ENCODE data around the gene PHF2. TPM values are rescaled to one million over a fixed set of nuclear protein-coding genes. Genes with fewer than 3 reads are reported as not detected.
"Not testable (repeated sequence)": the region's sequence is repeated elsewhere in the genome, so short reads cannot be mapped to it uniquely, and the experiment has no call there.

The PHF2 gene
- polyA plus RNA-seq, 3 donors = 34.8 to 43.0 (median 40.4) TPM

DNA sequence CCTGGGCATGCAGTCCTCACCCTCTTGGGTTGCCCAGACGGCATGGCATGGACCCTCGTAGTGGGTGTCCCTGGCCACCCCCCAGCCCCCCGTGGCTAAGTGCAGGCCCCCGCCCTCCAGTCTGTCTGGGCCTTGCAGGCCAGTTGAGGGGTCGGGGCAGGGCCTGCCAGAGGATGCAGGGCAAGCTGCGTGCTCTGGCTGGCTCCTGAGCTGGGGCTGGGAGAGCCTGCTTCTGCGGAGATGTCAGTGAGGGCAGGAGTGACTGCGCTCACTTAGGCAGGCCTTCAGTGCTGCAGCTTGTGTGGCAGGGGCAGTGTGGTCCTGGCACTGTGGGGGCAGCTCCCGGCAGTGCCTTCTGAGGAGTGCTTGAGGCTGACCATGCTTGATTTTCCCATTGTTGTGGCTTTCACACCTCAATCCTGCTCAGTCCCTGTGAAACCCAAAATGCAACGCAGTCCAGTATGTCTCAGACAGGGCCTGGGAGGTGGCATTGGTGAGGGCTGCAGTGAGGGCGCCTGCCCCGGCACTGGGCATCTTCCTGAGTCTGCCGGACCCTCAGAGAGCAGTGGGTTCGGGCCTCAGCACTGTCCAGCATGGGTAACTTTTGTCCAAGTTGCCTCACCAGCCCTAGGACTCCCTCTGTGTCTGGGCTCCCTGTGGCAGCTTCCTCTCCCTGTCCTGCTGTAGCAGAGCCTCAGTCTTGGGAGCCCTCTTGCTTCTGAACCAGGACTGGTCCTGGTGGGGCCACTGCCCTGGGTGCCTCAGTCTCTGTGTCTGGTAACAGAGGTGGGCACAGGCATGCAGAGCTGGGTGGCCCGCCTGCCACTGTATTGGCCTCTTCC is 93.0 kb downstream of the PHF2 start:
- DNase-seq (ENCODE audit: extremely low read depth in 1 of 11, low read depth in 9 of 11, low spot score in 4 of 11) = no peak

DNA sequence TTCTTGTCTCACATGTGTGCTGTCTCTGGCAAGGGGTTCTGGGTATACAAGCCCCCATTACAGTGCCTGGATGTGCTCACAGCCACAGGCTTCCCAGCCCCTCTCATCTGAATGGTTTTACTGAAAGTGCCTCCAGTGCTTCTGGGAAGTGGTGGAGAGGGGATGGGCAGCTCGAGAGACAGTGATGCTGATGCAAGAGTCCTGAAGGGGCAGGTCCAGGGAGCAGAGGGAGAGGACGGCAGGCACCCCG is 93.5 kb downstream of the PHF2 start:
- no peak for DNase-seq (ENCODE audit: extremely low read depth in 1 of 11, low read depth in 9 of 11, low spot score in 4 of 11)

DNA sequence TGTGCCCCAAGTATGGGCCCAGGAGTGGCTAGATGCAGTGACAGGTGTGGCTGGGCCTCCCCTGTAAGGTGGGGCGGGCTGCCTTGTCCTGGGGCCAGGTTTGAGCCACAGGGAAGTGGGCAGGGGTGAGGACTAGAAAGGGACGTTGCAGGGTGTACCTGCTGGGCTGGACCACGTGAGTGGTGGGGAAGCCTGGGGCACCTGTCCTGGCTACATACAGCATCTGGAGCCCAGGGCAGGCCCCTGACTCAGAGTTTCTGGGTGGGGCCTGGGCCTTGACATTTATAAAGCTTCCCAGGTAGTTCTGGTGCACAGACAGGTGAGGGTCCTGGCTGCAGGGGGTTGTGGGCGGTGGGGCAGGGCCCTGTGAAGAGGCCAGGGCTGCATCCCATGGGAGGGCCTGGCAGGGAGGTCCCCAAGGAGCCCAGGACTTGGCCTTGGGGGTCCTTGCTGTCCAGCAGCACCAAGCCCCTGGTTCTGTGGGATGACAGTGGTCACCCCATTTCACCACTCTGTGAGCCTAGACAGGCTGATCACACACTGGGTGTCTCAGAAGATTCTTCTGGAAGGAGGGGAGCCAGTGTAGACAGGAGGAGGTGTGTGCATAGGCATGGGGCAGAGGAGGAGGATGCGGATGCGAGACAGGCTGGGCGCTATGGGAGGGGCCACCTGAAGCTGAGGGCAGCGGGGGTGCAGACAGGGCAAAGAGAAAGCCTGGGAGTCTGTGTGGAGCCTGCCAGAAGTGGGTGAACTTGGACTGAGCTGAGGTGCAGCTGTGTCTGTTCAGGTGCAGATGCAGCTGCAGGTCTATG is 94.0 kb downstream of the PHF2 start:
- DNase-seq (ENCODE audit: extremely low read depth in 1 of 11, low read depth in 9 of 11, low spot score in 4 of 11) = no peak

DNA sequence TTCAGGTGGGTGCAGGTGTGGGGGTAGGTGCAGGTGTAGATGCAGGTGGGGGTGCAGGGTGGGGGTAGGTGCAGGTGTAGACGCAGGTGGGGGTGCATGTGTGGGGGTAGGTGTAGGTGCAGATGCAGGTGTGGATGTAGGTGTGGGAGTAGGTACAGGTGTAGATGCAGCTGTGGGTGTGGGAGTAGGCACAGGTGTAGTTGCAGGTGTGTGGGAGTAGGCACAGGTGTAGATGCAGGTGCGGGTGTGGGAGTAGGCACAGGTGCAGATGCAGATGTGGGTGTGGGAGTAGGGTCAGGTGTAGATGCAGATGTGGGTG is 94.6 kb downstream of the PHF2 start:
- DNase-seq (ENCODE audit: extremely low read depth in 1 of 11, low read depth in 9 of 11, low spot score in 4 of 11) = no peak

DNA sequence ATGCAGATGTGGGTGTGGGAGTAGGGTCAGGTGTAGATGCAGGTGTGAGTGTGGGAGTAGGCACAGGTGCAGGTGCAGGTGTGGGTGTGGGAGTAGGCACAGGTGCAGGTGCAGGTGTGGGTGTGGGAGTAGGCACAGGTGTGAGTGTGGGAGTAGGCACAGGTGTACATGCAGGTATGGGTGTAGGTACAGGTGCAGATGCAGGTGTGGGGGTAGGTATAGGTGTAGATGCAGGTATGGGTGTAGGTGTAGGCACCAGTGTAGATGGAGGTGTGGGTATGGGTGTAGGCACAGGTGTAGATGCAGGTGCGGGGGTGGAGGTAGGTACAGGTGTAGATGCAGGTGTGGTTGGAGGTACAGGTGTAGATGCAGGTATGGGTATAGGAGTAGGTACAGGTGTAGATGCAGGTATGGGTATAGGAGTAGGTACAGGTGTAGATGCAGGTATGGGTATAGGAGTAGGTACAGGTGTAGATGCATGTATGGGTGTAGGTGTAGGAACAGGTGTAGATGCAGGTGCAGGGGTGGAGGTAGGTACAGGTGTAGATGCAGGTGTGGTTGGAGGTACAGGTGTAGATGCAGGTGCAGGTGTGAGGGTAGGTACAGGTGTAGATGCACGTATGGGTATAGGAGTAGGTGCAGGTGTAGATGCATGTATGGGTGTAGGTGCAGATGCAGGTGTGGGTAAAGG is 96.1 kb downstream of the PHF2 start:
- DNase-seq (ENCODE audit: extremely low read depth in 1 of 11, low read depth in 9 of 11, low spot score in 4 of 11) = not testable (repeated sequence)

DNA sequence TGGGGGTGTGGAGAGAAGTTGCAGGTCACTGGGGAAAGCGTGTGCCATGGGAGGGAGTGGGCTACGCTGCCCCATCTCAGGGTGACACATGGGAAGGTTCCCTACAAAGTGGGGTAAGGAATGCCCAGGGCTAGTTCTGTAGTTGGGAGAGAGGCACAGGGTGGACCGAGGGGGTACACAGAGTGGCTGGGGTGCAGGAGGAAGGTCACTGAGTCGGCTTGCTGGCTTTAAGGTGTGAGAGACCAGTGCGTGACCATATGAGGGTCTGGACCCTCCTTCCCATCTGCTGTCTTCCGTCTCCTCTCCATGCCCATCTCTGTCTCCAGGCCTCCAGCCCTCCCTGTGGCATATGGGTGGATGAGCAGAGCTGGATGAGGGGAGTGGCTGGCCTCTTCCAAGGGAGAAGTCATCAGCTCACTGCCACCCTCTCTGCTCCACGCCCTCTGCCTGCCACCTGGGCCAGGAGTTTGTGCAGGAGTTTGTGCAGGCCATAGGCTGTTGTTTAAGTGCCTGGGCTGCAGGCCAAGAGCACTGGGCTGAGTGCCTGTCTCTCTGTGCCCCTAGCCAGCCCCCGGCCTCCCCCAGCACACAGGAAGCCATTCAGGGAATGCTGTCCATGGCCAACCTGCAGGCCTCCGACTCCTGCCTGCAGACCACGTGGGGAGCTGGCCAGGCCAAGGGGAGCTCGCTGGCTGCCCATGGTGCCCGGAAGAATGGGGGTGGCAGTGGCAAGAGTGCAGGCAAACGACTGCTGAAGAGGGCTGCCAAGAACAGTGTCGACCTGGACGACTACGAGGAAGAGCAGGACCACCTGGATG is 96.8 kb downstream of the PHF2 start:
- DNase-seq (ENCODE audit: extremely low read depth in 1 of 11, low read depth in 9 of 11, low spot score in 4 of 11) = no peak

DNA sequence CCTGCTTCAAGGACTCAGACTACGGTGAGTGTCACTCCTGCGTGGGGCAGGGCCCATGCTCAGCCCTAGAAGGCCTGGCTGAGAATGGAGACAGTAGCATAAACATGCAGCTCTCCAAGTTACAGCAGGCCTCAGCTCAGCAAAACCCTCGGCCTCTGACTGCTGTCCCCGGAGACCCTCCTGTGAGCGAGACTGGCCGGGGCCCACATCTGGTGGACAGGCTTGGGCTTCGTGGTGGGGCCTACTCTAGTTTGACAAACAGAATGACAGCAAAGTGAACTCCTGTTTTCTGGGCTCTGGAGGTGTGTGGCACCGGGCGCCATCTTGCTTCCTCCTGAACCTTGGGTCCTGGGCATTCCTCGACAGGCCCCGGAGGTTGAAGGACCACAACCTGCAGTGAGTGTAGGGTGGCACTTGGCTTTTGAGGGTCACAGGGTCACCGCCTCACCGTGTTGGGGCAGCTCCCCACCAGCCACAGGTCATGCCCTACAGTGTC is 97.5 kb downstream of the PHF2 start:
- DNase-seq (ENCODE audit: extremely low read depth in 1 of 11, low read depth in 9 of 11, low spot score in 4 of 11) = no peak

DNA sequence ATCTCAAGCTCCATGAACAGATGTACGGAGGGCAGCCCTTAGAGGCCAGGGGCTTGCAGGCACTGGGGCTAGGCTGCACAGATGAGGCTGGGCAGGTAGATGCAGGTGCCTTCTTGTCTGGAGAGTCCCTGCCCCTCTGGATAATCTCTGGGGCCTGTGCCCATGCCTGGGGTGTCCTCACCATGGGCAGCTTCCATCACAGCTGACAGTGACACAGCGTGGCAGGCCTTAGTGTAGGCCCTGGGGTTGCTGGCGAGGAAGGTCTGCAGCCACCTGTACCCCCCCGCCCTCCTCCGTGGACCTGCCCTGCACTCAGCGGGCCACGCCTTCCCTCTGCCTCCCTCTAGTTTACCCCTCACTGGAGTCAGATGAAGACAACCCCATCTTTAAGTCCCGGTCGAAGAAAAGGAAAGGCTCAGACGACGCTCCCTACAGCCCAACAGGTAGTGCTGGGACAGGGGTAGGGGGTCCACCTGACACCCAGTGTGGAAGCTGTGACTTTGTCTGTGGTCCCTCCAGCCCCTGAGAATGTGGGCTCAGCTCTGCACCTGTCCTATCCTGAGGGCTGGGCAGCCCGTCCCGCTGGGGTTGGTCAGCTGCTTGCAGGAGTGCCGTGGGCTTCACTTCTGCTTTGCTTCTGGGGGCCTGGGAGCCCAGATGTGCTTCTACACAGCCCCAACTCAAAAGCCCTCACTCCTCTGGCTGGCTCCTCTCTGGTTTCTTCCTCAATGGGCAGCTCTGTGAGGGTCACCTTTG is 98.4 kb downstream of the PHF2 start:
- no peak for DNase-seq (ENCODE audit: extremely low read depth in 1 of 11, low read depth in 9 of 11, low spot score in 4 of 11)

DNA sequence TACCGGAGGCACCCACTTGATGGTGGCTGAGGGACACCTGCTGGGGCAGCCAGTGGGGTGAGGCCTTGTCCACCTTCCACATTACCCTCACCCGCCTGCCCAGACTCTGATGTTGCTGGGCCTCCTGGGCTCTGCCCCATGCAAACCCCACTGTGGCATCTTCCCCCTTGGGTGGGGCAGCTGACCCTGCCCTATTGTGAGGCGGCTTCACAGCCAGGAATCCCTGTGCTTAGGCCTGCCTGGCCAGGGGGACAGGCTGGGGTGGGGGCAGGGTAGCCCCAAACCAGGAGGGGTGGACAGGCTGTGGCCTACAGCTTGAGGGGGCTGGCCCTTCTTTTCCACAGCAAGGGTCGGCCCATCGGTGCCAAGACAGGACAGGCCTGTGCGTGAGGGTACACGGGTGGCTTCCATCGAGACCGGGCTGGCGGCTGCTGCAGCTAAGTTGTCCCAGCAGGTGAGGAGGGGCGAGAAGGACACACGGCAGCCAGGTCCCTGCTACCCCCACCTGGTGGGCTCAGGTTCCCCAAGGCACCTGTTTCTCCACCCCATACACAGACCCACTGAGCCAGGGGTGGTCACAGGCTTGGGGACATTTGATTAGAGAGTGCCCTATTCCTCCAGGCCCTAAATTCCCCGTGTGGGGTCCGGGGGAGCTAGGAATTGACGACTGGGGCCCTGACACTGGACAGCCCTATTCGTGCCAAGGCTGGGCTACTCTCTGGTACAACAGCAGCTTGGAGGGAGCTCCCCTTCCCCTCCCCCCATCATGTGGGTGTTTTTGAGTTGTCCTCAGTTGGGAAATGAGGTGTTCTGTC is 99.2 kb downstream of the PHF2 start:
- DNase-seq (ENCODE audit: extremely low read depth in 1 of 11, low read depth in 9 of 11, low spot score in 4 of 11) = no peak

DNA sequence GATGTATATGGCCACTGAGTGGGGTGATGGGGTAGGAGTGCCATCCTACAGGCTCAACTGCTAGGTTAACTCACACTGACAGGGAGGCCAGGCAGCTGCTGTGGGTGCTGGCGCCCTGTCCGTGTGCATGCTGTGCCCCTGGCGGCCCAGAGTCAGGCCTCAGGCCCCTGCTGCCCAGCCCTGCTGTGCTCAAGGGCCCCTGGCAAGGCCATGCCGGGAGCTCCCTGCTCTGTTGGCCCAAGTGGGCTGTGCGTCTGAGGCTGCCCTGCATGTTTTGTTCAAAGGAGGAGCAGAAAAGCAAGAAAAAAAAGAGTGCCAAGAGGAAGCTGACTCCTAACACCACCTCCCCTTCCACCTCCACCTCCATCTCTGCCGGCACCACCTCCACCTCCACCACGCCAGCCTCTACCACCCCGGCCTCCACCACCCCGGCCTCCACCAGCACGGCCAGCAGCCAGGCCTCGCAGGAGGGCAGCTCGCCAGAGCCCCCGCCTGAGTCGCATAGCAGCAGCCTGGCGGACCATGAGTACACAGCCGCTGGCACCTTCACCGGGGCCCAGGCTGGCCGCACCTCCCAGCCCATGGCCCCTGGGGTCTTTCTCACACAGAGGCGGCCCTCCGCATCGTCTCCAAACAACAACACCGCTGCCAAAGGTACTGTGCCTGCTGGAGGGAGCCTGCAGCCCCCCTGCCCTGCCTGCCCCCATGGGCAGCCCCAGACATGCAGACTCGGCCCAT is 100.1 kb downstream of the PHF2 start:
- DNase-seq (ENCODE audit: extremely low read depth in 1 of 11, low read depth in 9 of 11, low spot score in 4 of 11) = no peak

DNA sequence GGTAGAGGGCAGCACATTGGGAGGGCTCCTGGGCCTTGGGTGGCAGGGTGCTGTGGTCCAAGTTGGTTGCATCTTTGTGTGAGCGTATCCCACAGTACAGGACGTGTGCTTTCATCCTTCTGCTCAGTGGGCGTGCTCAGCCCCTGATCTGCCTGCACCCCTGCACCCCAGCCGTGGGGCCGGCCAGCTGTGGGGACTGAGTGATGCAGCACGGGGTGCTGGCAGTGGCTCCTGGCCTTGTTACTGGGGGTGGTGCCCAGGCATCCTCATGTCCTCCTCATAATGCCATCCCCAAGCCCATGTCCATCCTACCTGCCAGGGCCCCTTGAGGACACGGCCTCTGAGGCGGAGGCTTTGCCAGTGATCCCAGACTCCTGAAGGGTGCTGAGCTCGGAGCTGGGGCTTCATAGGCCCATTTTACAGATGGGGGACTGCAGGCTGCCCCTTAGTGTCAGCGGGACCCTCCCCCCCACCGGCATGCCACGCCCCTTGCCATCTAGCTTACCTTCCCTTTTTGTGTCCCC is 100.7 kb downstream of the PHF2 start:
- DNase-seq (ENCODE audit: extremely low read depth in 1 of 11, low read depth in 9 of 11, low spot score in 4 of 11) = no peak

DNA sequence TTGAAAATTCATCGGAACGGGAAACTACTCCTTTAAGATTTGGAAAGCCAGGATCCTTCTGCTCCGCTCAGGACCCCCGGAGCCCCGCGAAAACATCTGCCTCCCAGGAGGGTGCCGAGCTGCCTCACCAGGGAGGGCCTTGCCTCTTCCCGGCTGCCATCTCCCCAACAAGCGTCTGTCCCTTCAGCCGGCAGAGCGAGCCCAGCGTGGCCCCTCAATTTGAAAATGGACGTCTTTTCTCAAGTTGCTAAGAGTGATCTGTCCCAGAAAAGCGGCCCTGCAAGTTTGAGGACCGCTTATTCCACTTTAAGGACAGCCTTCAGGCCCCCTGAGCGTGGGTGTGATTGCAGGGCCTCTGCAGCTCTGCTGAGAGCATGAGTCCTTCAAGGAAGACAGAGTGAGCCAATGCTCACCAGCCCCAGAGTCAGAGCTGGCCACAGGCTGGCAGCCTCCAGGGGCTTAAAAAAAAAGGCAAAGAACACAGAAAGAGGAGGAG is 101.3 kb downstream of the PHF2 start:
- DNase-seq (ENCODE audit: extremely low read depth in 1 of 11, low read depth in 9 of 11, low spot score in 4 of 11) = no peak

DNA sequence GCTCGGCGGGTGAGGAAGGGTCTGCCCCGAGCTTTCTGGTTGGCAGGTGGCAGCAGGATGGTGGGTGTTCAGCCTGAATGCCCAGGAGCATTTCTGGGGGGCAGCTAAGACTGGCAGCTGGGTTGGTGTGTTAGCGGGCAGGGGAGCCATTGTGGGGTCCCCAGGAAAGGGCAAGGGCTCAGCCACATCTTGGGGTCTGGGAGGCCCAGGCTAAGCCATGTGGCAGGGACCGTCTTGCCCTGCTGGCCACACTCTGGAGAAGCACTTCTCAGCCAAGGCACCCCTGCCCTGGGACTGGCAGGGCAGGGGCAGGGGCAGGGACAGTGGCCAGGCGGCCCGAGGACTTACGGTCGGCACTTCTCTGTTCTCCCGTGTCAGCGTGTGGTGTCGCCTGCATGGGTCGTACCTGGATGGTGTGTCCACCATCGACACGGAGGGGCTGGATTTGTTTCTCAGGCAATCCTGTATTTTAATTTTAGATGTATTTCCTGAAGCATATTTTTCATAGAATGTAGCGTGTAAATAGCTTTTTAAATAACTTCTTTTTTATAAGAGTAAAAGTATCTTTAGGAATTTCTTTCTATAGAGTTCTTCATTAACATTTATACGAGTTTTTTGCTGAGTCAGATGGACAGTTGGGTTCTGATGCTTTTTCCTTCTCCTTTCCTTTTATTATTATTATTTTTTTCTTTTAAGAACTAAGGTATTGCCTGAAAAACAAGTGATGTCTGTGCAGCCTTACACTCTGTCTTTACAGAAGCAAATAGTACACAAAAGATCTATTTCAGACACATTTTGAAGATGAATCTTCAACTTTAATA is 102.0 kb downstream of the PHF2 start:
- no peak for DNase-seq (ENCODE audit: extremely low read depth in 1 of 11, low read depth in 9 of 11, low spot score in 4 of 11)

DNA sequence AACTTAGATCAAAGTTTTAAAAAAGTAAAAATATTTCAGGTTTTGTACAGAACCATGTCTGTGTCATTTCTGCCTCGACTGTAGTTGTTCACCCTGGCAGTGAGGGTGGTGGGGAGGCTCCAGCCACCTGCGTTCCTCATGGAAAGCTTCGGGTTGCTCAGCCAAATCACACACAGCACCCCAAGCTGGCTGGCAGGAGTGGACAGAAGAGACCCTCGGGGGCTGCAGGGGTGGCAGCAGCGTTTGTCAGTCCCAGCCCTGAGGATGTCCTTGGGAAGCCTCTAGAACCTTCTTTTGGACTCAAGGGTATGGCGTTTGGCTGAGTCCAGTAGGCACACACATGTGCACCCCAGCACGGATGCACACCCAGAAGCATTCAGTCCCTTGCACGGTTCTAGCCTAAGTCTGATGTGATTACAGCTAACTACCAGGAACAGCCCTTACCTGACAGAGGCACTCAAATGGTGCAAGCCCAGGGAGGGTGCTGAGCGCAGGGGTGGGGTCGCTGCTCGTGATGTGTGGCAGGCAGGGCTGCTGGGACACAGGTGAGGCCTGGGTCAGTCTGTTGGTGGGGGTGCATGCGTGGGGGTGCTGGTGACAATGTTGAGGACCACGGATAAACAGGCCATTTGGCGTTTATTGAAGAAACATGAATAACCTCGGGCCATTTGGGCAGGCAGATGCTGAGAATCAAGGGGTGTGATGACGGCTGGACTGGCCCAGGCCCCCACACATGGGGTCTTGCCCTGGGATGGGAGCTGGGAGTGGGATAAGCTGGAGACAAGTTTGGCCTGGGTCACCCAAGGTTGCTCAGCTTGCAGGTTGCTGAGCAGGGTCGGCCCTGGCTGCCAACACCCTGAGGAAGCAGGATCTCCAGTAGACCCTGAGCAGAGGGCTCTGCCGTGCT is 103.4 kb downstream of the PHF2 start:
- no peak for DNase-seq (ENCODE audit: extremely low read depth in 1 of 11, low read depth in 9 of 11, low spot score in 4 of 11)

All from renal cortex interstitium (tissue), 11 donors.